Aorta (tissue), 5 donors: ENCODE data around the gene ECEL1. TPM values are rescaled to one million over a fixed set of nuclear protein-coding genes. Genes with fewer than 3 reads are reported as not detected.
"Not testable (repeated sequence)": the region's sequence is repeated elsewhere in the genome, so short reads cannot be mapped to it uniquely, and the experiment has no call there.

Experiments
- ATAC-seq: fragments of 200-7000 bp; cut with Tn5 transposase; one replicate; pipeline ENCODE4 v1.9.1; 2022; ENCODE audit warnings: moderate library complexity; ENCODE audit not compliant: low FRiP score
- DNase-seq, 2 donors: peaks; one replicate each; pipeline ENCODE4 v3.0.0-alpha.2; 2020
- H3K27ac ChIP-seq, 2 donors: one replicate each; pipeline ENCODE4 v1.5.1; 2013; ENCODE audit warnings: low read length in 2 of 2, mild to moderate bottlenecking in 2 of 2, moderate library complexity in 2 of 2, control low read depth in 1 of 2, inconsistent platforms in 1 of 2, low read depth in 1 of 2
- H3K27me3 ChIP-seq, 2 donors: one replicate each; pipeline ENCODE4 v1.6.1; 2013; ENCODE audit warnings: control low read depth in 1 of 2, low read length in 1 of 2, mild to moderate bottlenecking in 1 of 2, moderate library complexity in 1 of 2; ENCODE audit not compliant: insufficient read depth in 2 of 2, control insufficient read depth in 1 of 2
- H3K36me3 ChIP-seq, 2 donors: one replicate each; pipeline ENCODE4 v1.6.1; 2013; ENCODE audit warnings: control low read depth in 1 of 2, low read length in 1 of 2, mild to moderate bottlenecking in 1 of 2; ENCODE audit not compliant: insufficient read depth in 2 of 2, control insufficient read depth in 1 of 2
- H3K4me1 ChIP-seq, 2 donors: one replicate each; pipeline ENCODE4 v1.6.1; 2013; ENCODE audit warnings: low read length in 2 of 2, control low read depth in 1 of 2, mild to moderate bottlenecking in 1 of 2, moderate library complexity in 1 of 2; ENCODE audit not compliant: insufficient read depth in 2 of 2, control insufficient read depth in 1 of 2
- H3K4me3 ChIP-seq, 2 donors: one replicate each; pipeline ENCODE4 v1.5.1; 2013; ENCODE audit warnings: low read length in 2 of 2, control low read depth in 1 of 2, mild to moderate bottlenecking in 1 of 2
- H3K9me3 ChIP-seq: one replicate; pipeline ENCODE4 v1.6.1; 2013; ENCODE audit warnings: mild to moderate bottlenecking, low read length; ENCODE audit not compliant: control insufficient read depth
- WGBS, 2 donors: extraction: QIAGEN DNeasy Blood & Tissue Kit; methylation state at CpG; one replicate each; pipeline ENCODE4 v1.1.7; 2013; 5-methylcytosine and 5-hydroxymethylcytosine counted together
- intact Hi-C, 2 donors: fragments of 100-400 bp; cut with DNase I; formaldehyde crosslinking; loops; one replicate each; pipeline versions ENCODE4 v1.14.2 to v1.15.0; 2022
- polyA plus RNA-seq, 2 donors: library from polyadenylated mRNA; stranded (reverse); fragments of 200-250 nt; gene quantifications; one replicate each; pipeline ENCODE4 v1.2.3, GENCODE V29; 2013
- total RNA-seq, 2 donors: library from RNA; stranded (reverse); fragmentation: NEBNext Ultra II Directional; extraction: Animal tissue kit (Norgen Biotek cat#: 25700); gene quantifications; one replicate each; pipeline ENCODE4 v1.2.1, GENCODE V29; 2021
- donor health status: healthy with polysubstance abuse.
- donor health status: Bipolar disorder and iron deficiency.
- donor health status: DM: no; HTN: no; CAD: no.
- donor health status: DM: no; HTN: no; CAD: no.
- donor health status: DM: yes; HTN: yes; CAD: no.

ECEL1 gene
- total and polyA plus RNA-seq, 4 donors = 2.1 to 7.2 TPM; not detected in 2

DNA sequence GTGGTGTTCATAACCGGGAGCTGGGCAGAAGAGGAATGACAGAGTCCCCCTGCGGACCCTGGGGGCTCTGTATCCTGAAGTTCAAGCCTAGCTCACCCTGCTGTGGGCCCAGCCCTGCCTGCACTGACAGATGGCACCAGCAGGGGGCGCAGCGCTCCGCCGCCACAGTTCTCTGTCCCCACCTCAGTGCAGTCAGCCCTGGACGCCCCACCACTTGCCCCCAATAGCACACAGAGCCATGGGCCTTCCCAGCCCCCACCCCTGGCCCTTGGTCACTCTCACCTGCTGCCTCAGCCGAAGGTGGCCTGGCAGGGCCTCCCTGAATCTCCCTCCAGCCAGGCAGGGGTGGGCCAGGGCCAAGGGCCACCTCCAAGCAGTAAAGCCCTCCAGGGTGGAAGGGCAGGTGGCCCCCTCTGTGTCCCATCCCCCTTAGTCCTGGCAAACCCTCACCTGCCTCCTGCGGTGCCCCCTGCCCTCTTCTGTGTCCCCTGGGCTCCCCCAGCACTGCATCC, 41.3 kb downstream of the ECEL1 start:
- H3K4me3 ChIP-seq, H3K27me3 ChIP-seq, ATAC-seq, DNase-seq, H3K4me1 ChIP-seq, H3K9me3 ChIP-seq, H3K36me3 ChIP-seq, intact Hi-C loops, H3K27ac ChIP-seq: not testable (repeated sequence)
- 34 to 100% methylated on average over 2 to 7 of the region's 9 CpGs for WGBS, 2 donors

DNA sequence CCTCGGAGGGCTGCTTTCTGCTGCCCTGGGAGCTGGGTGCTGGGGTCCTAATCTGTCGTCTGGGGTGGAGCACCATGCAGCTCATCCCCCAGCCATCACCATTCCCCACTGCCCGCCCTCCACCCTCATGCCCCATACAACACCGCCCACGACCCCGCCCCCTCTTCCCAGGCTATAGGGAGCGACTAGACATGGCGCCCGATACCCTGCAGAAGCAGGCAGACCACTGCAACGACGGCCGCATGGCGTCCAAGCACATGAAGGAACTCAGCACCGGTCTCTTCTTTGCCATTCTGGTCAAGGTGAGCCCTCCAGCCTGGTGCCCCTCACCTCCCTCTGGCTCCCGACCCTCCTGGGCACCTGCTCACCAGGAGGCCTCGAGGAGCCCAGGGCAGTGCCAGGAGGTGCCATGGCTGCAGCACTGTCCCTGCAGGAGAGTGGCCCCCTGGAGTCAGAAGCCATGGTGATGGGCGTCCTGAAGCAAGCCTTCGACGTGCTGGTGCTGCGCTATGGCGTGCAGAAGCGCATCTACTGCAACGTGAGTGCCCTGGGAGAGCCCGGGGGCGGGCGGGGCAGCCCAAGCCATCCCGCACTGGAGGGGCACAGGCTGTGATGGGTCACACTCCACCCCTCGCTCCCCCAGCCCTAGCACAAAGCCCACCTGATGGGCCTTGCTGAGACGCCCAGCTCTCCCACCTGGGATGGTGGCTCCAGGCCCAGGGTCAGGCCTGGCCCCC, 42.3 kb downstream of the ECEL1 start:
- intact Hi-C loops, H3K36me3 ChIP-seq, ATAC-seq, H3K4me3 ChIP-seq, H3K27ac ChIP-seq, H3K9me3 ChIP-seq, H3K27me3 ChIP-seq, DNase-seq, H3K4me1 ChIP-seq: not testable (repeated sequence)
- 82 to 86% methylated on average over 17 to 27 of the region's 29 CpGs for WGBS, 2 donors

- WGBS, 2 donors = 80% methylated on average over 21 of the region's 21 CpGs
- no peaks in the 10 kb centered on the region for H3K4me1 ChIP-seq
- no peak overlapping the region for H3K4me3 ChIP-seq
- DNase-seq (peak in 1 of 2 donors; percentile 71), ATAC-seq (no peak)
- intact Hi-C loops = loop anchor here in 1 of 2 donors (5.0 kb wide), 1 partner anchor 522 kb away; no protein-coding TSS in a partner anchor
- H3K36me3 ChIP-seq = no peaks in the 10 kb centered on the region
- no peaks in the 10 kb centered on the region for H3K27me3 ChIP-seq
- no peaks in the 10 kb centered on the region for H3K9me3 ChIP-seq
- no peak overlapping the region for H3K27ac ChIP-seq
These were observed 43.1 kb downstream of the ECEL1 start for GRCh38 chr2:232444409-232445148.

DNA sequence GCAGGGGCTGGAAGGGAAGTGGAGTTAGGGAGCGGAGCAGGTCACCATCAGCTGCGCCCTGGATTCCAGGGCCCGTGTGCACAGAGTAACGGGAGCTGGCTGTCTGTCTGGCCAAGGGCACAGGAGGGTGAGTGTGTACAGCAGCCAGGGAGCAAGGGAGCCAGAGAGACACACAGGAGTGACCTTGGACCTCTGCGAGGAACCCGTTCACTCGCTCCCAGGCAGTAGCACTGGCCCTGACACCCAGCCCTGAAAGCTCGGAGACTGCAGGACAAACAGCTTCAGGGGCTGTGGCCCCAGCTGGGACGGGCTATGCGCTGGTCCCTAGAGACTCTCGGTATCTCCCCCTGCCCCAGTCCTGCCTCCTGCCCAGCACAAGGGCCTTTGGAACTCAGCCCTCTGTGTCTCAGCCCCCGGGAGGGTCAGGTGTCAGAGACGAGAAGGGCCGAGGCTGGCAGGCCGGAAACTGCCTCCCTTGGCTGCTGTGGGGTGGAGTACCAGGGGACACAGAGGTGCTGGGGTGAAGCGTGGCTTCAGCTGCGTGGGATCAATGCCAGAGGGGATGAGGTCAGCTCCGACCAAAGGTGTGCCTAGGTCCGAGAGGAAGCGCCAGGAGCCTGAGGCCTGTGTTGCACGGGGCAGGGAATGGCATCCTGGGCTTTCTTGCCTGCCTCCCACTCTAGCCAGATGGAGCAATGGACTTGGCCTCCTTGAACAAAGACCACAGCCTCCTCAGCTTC, 43.8 kb downstream of the ECEL1 start:
- H3K4me1 ChIP-seq, H3K27ac ChIP-seq, DNase-seq, H3K9me3 ChIP-seq, H3K36me3 ChIP-seq, H3K4me3 ChIP-seq, ATAC-seq, H3K27me3 ChIP-seq: not testable (repeated sequence)
- 73 to 81% methylated on average over 11 to 18 of the region's 21 CpGs for WGBS, 2 donors
- intact Hi-C loops = loop anchor here in 1 of 2 donors (5.0 kb wide), 1 partner anchor 522 kb away; no protein-coding TSS in a partner anchor

GRCh38 chr2:232443047-232443446, 44.6 kb downstream of the ECEL1 start:
- 74 to 91% methylated on average over 5 to 13 of the region's 13 CpGs for WGBS, 2 donors
- H3K4me3 ChIP-seq, H3K4me1 ChIP-seq, H3K27ac ChIP-seq, H3K9me3 ChIP-seq, H3K27me3 ChIP-seq, DNase-seq, H3K36me3 ChIP-seq, ATAC-seq: not testable (repeated sequence)
- intact Hi-C loops = loop anchor here in 1 of 2 donors (5.0 kb wide), 1 partner anchor 521 kb away; no protein-coding TSS in a partner anchor

GRCh38 chr2:232442431-232442830, 45.2 kb downstream of the ECEL1 start:
- not testable (repeated sequence) for DNase-seq, H3K9me3 ChIP-seq, H3K4me3 ChIP-seq, ATAC-seq, H3K27me3 ChIP-seq, H3K4me1 ChIP-seq, H3K36me3 ChIP-seq, H3K27ac ChIP-seq
- intact Hi-C loops = loop anchor here in 1 of 2 donors (5.0 kb wide), 1 partner anchor 520 kb away; no protein-coding TSS in a partner anchor
- WGBS, 2 donors = 69 to 77% methylated on average over 9 to 13 of the region's 13 CpGs

- H3K9me3 ChIP-seq, H3K36me3 ChIP-seq, DNase-seq, H3K27ac ChIP-seq, ATAC-seq, H3K27me3 ChIP-seq, H3K4me1 ChIP-seq, H3K4me3 ChIP-seq: not testable (repeated sequence)
- intact Hi-C loops = loop anchor here (2.0 to 5.0 kb wide), 2 partner anchors 520 to 533 kb away; no protein-coding TSS in a partner anchor
- 89 to 91% methylated on average over 9 of the region's 10 CpGs for WGBS, 2 donors
These were observed 45.7 kb downstream of the ECEL1 start for GRCh38 chr2:232441922-232442321.

DNA sequence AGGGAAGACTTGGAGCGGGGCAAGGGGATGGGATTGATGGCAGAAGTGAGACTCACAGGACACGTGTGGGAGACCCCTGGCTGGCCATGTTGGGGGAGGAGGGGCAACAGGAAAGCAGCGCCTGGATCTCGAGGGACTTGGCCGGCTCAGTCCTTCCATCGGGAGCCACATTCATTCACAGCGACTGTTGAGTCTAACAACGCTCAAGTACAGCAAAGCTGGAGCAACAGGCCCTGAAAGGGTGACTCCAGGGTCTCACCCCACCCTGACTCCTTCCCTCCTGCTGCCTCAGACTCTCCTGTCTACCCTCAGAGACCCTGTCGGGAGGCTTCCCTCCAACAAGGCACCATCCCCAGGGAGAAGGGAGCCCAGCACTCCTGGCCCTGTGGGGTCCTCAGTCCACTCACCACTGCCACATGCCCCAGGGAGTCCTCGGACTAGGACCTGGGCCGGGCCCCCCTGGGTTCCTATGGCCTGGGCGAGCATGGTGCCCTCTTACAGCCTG, 46.4 kb downstream of the ECEL1 start:
- H3K9me3 ChIP-seq = no peaks in the 10 kb centered on the region
- ATAC-seq (no peak), DNase-seq (no peak)
- no peak overlapping the region for H3K4me3 ChIP-seq
- no peaks in the 10 kb centered on the region for H3K36me3 ChIP-seq
- intact Hi-C loops = loop anchor here (2.0 to 5.0 kb wide), 2 partner anchors 519 to 532 kb away; no protein-coding TSS in a partner anchor
- no peaks in the 10 kb centered on the region for H3K4me1 ChIP-seq
- 76 to 78% methylated on average over 11 to 12 of the region's 12 CpGs for WGBS, 2 donors
- no peaks in the 10 kb centered on the region for H3K27me3 ChIP-seq
- H3K27ac ChIP-seq = no peak overlapping the region
